Measurements from ENCODE around the gene GSK3B.
A peak's percentile ranks its signal among the peaks of the same experiment; 100 is the strongest.

Gene GSK3B

DNA sequence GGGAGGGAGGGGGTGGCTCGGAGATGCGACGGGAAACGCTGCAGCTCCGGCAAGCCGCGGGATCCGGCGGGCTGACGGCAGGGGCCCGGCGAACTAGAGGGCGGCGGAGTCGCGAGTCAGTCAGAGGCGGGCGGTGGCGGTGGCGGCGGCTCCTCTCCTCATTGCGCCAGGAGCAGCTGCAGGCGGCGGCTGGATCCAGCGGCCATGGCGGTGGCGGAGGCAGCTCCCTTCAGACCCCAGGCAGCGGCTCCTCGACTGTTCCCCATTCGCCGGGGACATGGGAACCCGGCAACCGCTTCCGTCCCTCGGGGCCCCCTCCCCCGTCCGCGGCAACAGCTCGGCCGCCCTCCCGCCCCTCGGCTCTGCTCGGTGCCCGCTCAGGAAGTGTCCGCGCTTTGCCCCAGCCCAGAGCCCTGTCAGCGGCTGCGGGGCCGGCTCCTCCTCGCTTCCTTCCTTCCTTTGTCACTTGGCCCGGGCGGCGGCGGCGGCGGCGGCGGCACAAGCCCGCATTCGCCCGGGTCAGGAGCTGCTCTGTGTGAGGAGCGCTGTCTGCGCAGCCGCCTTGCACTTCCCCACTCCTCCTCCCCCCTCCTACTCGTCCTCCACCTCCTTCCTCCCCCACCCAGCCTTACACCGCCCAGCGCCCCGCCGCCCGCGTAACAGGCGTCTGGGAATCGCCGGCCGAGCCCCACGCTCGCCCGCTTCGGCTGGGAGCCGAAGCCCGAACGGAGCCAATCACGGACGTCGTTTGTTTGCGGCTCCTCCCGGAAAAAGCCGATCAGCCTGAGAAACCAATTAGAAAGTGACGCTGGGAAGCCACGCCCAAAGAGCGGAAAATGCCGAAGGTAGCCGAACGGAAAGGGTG is at the start of gene GSK3B:
Gene GSK3B (minus strand): TSS at position 537 of the 865 bp plus-strand sequence. CDS start 1,013 bp downstream, outside the sequence.
- DNase-seq (ENCODE audit: low spot score) = peak; percentile 75

DNA sequence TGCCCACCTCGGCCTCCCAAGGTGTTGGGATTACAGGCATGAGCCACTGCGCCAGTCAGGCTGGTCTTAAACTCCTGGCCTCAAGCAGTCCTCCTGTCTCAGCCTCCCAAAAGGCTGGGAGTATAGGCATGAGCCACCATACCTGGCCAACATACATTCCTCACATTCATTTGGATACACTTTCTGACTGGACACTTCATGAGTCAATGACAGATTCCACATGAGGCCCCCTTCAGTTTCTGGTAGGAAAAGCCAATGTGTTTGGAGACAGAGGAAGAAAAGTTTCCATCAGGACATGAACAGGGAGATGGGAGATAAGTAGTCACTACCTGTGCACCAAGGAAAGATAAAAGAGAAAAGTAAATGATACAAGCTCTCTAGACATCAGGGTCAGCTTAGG is 49.4 kb upstream of the GSK3B start:
- DNase-seq (ENCODE audit: low spot score) = no peak

DNA sequence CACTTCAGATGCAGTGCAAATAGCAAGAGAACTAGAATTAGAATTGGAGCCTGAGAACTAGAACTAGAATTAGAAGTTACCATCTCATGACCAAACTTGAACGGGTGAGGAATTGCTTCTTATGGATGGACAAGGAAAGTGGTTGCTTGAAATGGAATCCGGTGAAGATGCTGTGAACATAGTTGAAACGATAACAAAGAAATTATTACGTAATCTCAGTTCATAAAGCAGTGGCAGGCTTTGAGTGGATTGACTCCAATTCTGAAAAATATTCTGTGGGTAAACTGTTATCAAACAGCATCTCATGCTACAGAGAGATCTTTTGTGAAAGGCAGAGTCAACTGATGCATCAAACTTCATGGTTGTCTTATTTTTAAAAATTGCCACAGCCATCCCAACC is 48.0 kb upstream of the GSK3B start:
- DNase-seq (ENCODE audit: low spot score) = no peak

DNA sequence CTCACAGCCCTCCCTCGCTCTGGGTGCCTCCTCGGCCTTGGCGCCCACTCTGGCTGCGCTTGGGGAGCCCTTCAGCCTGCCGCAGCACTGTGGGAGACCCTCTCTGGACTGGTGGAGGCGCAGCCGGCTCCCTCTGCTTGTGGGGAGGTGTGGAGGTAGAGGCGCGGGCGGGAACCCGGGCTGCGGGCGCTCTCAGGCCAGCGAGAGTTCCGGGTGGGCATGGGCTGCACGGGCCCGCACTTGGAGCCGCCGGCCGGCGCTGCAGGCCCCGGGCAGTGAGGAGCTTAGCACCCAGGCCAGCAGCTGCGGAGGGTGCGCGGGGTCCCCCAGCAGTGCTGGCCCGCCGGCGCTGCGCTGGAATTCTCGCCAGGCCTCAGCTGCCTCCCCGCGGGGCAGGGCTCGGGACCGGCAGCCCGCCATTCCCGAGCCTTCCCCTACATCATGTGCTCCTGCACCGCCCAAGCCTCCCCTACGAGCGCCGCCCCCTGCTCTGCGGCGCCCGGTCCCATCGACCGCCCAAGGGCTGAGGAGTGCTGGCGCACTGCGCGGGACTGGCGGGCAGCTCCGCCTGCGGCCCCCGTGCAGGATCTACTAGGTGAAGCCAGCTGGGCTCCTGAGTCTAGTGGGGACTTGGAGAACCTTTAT is 46.0 kb upstream of the GSK3B start:
- DNase-seq (ENCODE audit: low spot score) = no peak

DNA sequence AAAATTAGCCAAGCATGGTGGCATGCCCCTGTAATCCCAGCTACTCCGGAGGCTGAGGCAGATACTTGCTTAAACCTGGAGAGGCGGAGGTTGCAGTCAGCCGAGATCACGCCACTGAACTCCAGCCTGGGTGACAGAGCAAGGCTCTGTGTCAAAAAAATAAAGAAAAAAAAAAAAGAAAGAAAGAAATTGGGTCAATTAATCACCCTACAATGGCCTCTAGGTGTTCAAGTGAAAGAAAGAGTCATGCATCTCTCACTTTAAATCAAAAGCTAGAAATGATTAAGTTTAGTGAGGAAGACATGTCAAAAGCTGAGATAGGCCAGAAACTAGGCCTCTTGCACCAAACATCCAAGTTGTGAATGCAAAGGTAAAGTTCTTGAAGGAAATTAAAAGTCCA is 44.9 kb upstream of the GSK3B start:
- no peak for DNase-seq (ENCODE audit: low spot score)

DNA sequence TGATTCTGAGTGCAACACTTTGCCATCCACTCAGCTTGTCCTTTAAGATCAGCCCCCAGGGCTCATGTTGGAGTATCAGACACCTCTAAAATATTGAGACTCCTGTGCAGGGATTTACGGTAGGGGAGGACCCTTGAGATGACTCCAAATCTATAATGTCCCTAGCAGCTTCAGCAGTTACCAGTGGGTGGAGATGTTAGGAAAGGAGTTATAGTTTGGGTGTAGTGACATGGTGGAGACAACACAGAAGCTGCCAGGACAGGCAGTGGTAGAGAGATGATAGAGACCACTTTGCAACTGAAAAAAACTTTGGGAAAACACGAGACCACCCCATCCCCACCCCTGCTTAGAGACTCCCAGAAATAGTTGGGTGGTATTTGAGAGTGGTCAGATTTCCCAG is 43.3 kb upstream of the GSK3B start:
- DNase-seq (ENCODE audit: low spot score) = no peak

DNA sequence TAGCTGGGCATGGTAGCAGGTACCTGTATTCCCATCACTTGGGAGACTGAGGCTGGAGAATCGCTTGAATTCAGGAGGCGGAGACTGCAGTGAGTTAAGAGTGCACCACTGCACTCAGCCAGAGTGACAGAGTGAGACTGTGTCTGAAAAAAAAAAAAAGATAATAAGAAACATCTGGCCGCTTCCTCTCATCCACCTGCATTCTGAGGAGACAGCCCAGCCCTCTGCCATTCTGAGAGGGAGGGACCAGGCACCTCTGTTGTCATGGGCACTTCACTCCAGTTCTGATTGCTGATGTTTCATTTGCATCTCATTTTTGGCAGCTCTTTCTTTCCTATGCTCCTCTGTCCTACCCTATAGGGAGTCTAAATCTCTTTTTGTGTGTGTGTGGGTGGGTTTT is 36.4 kb upstream of the GSK3B start:
- peak; percentile 16 for DNase-seq (ENCODE audit: low spot score)

DNA sequence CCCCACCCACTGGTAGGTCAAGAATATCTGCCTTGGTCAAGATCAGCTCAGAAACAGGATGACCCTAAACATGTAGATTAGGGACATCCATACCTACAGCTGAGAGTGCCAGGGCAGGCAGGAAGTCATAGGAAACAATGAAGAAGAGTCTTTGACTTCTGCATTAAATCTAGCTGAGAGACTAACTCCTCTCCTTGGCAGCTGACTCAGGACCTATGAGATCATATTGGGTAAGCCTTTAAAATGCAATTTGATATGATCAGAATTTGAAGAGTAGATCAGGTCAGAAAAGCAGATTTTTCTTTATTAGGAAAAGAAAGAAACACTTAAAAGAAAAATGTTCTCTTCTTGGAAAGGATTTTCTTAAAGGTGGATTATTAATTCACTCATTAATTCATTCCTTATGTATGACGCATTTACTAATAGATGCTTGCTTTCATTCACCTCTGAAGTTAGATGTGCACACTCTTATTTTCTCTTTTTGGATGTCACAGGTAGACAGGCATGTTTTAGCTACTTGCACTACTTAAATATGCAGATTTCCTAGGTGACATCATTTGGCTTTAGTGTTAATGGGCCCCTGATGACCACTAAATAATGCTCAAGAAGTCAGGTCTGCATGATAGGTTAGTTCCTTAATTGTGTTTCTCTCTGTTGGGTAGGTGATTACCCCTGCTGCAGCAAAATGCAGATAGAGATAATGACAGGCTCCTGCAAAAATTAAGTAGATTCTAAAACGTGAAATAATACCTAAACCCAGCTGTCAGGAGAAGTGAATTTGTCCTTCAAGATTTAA is 35.7 kb upstream of the GSK3B start:
- DNase-seq (ENCODE audit: low spot score) = no peak

DNA sequence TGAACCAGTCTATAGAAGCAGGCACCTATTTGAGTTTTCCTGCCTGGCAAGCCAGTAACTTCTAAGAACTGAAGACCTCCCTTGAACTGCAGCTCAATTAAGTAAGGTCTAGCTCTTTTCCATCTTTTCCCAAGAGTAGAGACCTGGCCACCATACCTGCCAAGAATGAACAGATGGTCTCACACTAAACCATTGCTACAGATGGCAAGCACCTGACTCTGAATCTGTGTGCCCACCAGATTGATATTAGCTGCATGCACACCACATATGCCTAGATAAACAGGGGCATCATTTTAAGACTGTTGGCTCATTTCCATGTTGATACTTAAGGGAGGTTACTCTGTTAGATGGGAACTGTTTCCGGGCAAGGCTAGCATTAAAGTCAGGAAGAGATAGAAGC is 34.8 kb upstream of the GSK3B start:
- no peak for DNase-seq (ENCODE audit: low spot score)

DNA sequence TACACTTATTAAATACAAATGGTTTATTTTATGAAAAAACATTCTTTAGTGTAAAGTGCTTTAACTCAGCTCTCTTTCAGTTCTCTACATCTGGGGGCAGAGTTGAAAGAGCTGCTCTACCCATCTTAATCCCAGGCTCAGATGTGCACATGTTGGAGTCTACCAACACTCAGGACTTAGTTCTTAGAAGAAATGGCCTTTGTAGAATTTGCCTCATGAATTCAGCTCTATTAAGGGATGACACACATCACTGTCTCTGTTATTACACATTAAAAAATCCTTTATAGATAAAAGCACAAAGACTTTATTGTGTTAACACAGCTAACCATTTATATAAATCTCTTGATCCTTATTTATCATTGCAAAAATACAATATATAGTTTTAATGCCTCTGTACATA is 31.7 kb upstream of the GSK3B start:
- DNase-seq (ENCODE audit: low spot score) = no peak

DNA sequence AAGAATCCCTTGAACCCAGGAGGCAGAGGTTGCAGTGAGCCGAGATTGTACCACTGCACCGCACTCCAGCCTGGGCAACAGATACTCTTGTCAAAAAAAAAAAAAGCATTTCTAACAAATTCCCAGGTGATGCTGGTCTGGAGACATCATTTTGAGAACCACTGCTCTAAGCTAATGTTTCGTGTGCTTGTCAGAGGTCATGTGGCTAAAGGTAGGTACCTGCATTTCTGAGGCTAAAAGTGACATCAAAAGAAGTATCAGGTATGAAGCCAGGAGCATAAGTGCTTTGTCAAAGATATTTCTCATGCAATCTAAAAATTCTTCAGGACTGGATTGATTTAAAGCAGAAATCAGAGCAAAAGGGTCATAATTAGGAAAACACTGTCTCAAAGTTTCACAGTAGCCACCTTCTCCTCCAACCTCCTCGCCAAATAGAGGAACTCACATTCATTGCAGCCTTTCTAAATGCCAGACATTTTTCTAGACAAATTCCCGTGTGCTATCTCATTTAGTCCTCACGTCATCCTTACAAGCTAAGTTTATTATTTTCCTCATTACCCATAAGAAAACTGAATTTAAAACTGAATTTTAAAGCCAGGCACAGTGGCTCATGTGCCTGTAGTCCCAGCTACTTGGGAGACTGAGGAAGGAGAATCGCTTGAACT is 25.7 kb upstream of the GSK3B start:
- DNase-seq (ENCODE audit: low spot score) = no peak

DNA sequence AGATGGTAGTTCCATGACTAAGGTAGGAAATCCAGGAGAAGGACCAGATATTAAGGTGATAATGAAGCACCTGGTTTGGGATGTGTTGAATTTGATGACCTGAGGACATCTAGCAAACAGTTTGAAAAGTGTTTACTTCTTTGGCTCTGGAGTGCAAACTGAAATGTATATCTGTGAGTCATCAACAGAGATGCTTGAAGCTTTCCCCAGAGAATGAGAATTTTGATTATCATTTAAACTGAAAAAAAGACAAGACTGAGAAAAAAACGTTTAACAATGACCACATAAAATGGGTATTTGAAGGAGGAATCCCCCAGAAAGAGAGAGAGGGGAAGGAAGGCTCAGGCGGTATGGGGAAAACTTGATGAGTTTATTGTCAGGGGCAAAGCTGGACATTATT is 20.7 kb upstream of the GSK3B start:
- no peak for DNase-seq (ENCODE audit: low spot score)

DNA sequence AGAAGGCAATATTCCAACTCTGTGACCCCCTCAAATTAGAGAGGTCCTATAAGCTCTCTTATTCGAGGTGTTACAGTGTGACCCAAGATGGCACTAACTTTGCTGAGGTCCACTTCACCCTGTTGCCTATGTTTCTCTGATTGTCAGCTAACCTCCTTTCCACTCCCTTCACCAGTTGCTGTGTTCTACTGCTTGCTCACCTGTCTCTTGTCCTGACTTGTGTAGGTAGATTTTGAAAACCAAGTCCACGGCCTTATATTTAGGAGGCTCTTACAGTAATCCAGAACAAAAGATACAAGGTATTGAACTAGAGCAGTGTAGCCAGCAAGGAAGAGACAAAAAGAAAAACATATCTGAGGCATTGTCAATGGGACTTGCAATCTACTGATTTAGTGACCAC is 20.1 kb upstream of the GSK3B start:
- no peak for DNase-seq (ENCODE audit: low spot score)

DNA sequence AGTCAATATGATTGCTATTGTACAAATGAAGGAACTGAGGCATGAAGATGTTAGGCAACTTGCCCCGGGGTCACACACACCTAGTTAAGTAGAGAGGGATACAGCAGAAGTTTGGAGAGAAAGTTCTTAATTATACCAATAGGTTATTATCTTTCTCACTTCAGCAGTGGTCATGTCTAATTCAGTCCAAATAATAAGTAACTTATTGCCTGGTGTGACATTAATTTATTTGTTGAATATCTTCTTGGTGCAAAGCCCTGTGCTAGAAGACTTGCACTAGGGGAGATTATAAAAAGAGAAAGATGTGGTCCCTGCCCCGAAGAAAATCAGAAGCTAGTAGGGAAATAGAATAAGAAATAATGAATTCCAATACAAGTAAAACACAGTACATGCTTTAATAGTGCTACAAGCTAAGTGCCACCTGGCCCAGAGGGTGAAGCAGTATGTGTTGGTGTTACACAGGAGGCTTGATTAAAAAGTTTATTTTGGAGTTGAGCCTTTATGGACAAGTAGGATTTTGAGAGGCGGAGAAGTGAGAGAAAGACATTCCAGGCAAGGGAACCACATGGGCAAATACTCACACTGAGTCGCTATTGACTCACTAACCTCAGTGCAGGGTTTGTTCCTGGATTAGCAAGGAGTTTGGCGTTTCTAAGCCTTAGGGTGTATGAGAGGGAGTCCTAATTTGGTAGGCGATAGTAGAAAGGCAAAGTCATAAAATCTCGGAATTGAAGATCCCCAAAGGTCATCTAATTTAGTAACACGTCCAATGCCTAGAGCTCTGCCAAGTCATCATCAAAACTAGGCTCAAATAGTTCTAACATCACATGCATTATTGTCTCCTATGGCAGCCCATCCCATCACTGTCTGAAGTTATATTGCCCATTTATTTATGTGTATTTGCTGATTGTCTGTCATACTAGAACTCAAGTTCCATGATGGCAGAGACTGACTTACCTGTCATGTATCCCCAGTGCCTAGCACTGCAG is 19.2 kb upstream of the GSK3B start:
- DNase-seq (ENCODE audit: low spot score) = no peak

DNA sequence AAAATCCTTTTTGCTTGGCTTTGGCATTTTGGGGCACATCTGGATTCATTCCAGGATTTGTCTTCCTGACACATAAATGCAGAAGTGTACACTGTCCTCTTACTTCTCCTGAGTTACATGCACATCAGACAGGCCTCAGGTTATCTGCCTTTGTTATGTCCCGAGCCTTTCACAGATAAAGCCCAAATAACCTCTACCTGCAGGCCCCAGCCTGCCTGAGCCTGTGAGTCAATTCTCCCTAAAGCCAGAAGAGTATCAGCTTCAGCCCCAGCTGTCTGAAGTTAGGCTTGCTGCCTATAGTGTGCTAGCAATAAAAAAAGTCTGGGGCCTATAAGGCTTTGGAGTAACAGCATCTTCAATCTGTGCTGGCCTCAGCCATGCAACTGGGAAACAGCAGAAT is 17.7 kb upstream of the GSK3B start:
- DNase-seq (ENCODE audit: low spot score) = no peak

DNA sequence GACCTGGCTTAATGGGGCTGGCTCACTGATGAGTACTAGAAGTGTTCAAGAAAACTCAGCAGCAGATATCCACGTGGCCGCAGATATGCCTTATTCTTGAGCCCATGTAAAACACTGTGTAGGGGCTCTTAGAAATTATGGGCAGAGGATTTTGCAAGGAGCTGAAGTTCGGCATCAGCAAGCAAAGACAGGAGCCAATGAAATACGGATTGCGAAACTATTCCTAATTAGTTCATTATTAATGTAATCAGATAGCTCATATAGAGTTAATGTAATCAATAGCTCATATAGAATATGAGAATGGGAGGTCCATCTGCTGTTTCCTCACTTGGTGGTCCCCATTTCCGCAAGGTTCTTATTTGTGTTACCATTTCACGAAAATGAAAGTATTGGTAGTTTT is 9.0 kb upstream of the GSK3B start:
- DNase-seq (ENCODE audit: low spot score) = no peak

DNA sequence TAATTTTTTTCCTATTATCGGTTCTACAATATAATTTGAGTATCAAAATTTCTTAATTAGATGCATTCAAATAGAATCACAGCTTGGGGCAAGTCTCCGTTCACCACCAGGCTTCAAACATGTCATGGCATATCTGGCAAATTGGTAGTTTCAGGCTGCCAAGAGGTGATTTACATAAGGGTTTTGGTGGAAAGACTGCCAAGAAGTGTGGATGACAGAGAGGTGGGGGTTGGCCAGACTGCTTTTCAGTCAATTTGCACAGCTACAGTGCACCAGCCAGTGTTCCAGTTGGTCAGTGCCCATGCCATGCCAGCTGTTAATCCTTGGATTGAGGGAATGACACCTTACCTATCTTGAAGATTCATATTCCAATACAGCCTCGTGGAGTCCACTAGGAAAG is 8.4 kb upstream of the GSK3B start:
- DNase-seq (ENCODE audit: low spot score) = no peak

DNA sequence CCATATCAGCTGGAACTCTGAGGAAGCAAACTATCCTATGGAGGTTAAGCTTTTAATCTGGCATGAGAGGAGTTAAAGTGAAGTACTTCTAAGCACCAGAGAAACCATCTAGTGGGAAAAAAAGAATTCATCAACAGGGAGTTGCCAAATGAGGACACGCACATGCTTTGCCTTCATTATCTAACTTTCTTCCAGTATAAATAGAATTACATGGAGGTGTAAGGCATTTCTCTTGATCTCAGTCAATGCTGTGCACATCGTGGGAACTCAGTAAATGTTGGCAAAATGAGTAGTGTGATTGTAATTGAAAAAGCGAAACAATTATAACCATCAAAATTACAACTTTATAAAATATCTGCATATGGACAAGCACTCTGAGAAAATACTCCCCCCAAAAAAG is 8.0 kb upstream of the GSK3B start:
- DNase-seq (ENCODE audit: low spot score) = no peak

DNA sequence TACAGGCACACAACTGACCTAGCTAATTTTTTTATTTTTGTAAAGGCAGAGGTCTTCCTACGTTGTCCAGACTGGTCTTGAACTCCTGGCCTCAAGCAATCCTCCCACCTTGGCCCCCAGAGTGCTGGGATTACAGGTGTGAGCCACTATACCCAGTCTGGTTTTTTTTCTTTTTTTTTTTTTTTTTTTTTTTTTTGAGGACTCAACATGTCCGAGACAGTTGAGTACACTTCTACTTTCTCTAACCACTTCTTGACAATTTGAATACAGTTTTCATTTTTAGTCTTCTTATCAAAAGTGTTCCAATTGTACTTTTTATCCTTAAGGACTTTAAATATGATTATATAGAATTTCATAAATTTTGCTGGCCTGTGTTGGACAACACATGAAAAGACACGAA is 7.4 kb upstream of the GSK3B start:
- DNase-seq (ENCODE audit: low spot score) = no peak

DNA sequence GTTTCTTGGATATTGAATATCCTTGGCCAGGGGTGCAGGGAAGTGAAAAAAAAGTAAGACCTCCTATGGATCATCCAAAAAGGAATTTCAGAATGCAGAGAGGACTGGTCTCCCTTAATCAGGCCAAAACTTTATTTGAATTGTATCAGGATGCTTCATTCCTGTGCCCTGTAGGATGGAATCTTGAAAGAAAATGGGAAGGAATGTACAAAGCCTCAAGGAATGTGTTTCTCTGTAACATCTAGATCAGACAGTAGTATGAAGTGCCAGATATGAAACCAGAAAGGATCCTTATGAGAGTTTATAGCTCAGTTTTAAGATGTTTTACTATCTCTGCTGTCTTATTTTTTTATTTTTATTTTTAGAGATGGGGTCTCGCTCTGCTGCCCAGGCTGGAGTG is 6.5 kb upstream of the GSK3B start:
- no peak for DNase-seq (ENCODE audit: low spot score)

DNA sequence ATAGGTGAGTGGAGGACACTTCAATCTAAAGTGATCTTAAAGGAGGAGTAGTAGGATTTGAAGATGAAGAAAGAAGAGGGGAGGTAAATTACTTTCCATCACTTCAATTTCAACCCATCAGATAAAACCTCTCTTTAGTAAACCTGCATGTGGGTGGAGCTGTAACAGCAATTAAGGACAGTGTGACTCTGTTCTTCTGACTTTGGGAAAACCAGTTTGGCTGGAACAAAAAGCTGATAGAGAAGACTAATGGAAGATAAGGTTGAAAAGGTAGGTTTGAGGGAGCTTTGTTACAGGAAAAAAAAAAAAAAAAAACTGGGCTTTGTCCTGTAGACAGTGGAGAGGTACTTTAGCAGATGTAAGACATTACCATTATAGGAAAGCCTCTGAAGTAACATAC is 4.5 kb upstream of the GSK3B start:
- DNase-seq (ENCODE audit: low spot score) = no peak
